Measurements from ENCODE around the gene CDC73. TPM values are rescaled to one million over a fixed set of nuclear protein-coding genes. Genes with fewer than 3 reads are reported as not detected.
"Not testable (repeated sequence)": the region's sequence is repeated elsewhere in the genome, so short reads cannot be mapped to it uniquely, and the experiment has no call there.

Gene CDC73
- total RNA-seq, 2 experiments from 2014 or later = 12.9 to 50.0 TPM

- Histone ChIP-seq H3K9me3 (ENCODE audit: low read length) (no peaks in the 10 kb centered on the region), H3K79me2 (ENCODE audit: insufficient read depth, low read depth, low read length) (peaks cover 33% of the 10 kb centered on the region; the same call in 1 of the 2 replicates), H2AFZ (ENCODE audit: low read length) (no peak within 1 kb of the TSS), H3K36me3 (ENCODE audit: insufficient read depth, low read length) (peaks cover 3% of the 10 kb centered on the region), H3K4me3 (ENCODE audit: low read depth, low read length, poor library complexity, severe bottlenecking) (no peak within 1 kb of the TSS), H4K20me1 (ENCODE audit: insufficient read depth, low read length) (peaks cover 7% of the 10 kb centered on the region; the same call in 1 of the 2 replicates), H3K27ac (ENCODE audit: low read depth, low read length, poor library complexity, severe bottlenecking) (no peak within 1 kb of the TSS), H3K9me2 (ENCODE audit: insufficient read depth, low read length) (no peaks in the 10 kb centered on the region), H3K4me1 (ENCODE audit: insufficient read depth, low read length, poor library complexity, severe bottlenecking) (no peaks in the 10 kb centered on the region), H3K4me2 (ENCODE audit: low read length) (peak within 1 kb of the TSS; percentile 29; the same call in 1 of the 2 replicates)
- BruUV-seq (replicated peaks) = no TSS peak
- DNase-seq (ENCODE audit: low spot score) = no peak
- POLR2A ChIA-PET = interaction anchor here (0.6 to 0.8 kb wide), 7 partner anchors 9 to 58 kb away, joined by 3 to 5 read pairs (median 3); no protein-coding TSS in a partner anchor
- CTCF ChIA-PET (ENCODE audit: unreplicated experiment) = no interaction called here
- no peak for TF ChIP-seq EZH2phosphoT487 (IDR thresholded peaks at IDR 0.05; ENCODE audit: borderline replicate concordance, low read depth, low read length)
- TF ChIP-seq, protein P1, sequence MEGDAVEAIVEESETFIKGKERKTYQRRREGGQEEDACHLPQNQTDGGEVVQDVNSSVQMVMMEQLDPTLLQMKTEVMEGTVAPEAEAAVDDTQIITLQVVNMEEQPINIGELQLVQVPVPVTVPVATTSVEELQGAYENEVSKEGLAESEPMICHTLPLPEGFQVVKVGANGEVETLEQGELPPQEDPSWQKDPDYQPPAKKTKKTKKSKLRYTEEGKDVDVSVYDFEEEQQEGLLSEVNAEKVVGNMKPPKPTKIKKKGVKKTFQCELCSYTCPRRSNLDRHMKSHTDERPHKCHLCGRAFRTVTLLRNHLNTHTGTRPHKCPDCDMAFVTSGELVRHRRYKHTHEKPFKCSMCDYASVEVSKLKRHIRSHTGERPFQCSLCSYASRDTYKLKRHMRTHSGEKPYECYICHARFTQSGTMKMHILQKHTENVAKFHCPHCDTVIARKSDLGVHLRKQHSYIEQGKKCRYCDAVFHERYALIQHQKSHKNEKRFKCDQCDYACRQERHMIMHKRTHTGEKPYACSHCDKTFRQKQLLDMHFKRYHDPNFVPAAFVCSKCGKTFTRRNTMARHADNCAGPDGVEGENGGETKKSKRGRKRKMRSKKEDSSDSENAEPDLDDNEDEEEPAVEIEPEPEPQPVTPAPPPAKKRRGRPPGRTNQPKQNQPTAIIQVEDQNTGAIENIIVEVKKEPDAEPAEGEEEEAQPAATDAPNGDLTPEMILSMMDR (conservative IDR thresholded peaks at IDR 0.05; ENCODE audit: low read length) = no peak
- intact Hi-C loops (cut with micrococcal nuclease; ENCODE audit: unreplicated experiment) = no loop called here
These were observed 64.3 kb downstream of the CDC73 start, which contains the start of gene B3GALT2 for GRCh38 chr1:193185901-193186731. Gene B3GALT2, minus strand, starts transcription at chr1:193186613. Its CDS starts 5,051 bp downstream, at chr1:193181562.

DNA sequence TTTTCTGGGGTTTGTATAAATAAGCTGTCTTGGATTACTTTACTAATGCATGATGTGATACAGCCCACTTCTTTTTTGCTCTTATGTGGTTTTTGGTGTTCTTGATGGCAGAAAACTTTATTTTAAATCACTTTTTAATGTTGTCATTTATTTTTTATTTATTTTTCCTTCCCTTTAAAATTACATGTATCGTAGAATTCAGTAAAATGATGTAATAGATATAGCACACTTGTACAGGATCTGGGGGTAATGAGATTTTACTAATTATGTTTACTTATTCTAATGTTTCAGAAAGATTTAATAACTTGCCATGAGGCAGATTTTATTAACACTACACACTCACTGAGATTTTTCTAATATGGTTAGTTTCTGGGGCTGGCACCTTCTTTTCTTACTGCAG is 65.3 kb downstream of the CDC73 start:
- H3K4me1 ChIP-seq (ENCODE audit: insufficient read depth, low read length, poor library complexity, severe bottlenecking) = no peaks in the 10 kb centered on the region
- peaks cover 7% of the 10 kb centered on the region; the same call in 1 of the 2 replicates for H4K20me1 ChIP-seq (ENCODE audit: insufficient read depth, low read length)
- peaks cover 33% of the 10 kb centered on the region; the same call in 1 of the 2 replicates for H3K79me2 ChIP-seq (ENCODE audit: insufficient read depth, low read depth, low read length)

GRCh38 chr1:193188915-193189314 is 67.1 kb downstream of the CDC73 start:
- CTCF ChIA-PET (ENCODE audit: unreplicated experiment); intact Hi-C loops (cut with micrococcal nuclease; ENCODE audit: unreplicated experiment); H3K27ac ChIP-seq (ENCODE audit: low read depth, low read length, poor library complexity, severe bottlenecking); DNase-seq (ENCODE audit: low spot score); BruUV-seq (replicated peaks); H3K4me1 ChIP-seq (ENCODE audit: insufficient read depth, low read length, poor library complexity, severe bottlenecking); H3K9me2 ChIP-seq (ENCODE audit: insufficient read depth, low read length); H2AFZ ChIP-seq (ENCODE audit: low read length); H3K4me2 ChIP-seq (ENCODE audit: low read length); H3K4me3 ChIP-seq (ENCODE audit: low read depth, low read length, poor library complexity, severe bottlenecking); H4K20me1 ChIP-seq (ENCODE audit: insufficient read depth, low read length): not testable (repeated sequence)
- Histone ChIP-seq H3K36me3 (ENCODE audit: insufficient read depth, low read length) (peaks cover 27% of the 10 kb centered on the region), H3K9me3 (ENCODE audit: low read length) (peaks cover 14% of the 10 kb centered on the region), H3K79me2 (ENCODE audit: insufficient read depth, low read depth, low read length) (peaks cover 25% of the 10 kb centered on the region; the same call in 1 of the 2 replicates)
- POLR2A ChIA-PET = interaction anchor here (0.6 to 1.5 kb wide), 3 partner anchors 8 to 393 kb away, joined by 4 to 6 read pairs (median 5); no protein-coding TSS in a partner anchor

More for the DNA sequence above, 65.3 kb downstream of the CDC73 start:
- peaks cover 9% of the 10 kb centered on the region for H3K36me3 ChIP-seq (ENCODE audit: insufficient read depth, low read length)
- intact Hi-C loops (cut with micrococcal nuclease; ENCODE audit: unreplicated experiment) = no loop called here
- ChIA-PET CTCF (ENCODE audit: unreplicated experiment) (no interaction called here), POLR2A (interaction anchor here (0.6 to 0.8 kb wide), 4 partner anchors 32 to 489 kb away, joined by 3 read pairs; no protein-coding TSS in a partner anchor)
- H2AFZ ChIP-seq (ENCODE audit: low read length) = no peak overlapping the region
- DNase-seq (ENCODE audit: low spot score) = no peak
- no peak overlapping the region for H3K4me2 ChIP-seq (ENCODE audit: low read length)
- TF ChIP-seq EZH2phosphoT487 (IDR thresholded peaks at IDR 0.05; ENCODE audit: borderline replicate concordance, low read depth, low read length) = no peak
- TF ChIP-seq, protein P1 (conservative IDR thresholded peaks at IDR 0.05; ENCODE audit: low read length) = no peak
- BruUV-seq (replicated peaks) = no TSS peak
- H3K9me3 ChIP-seq (ENCODE audit: low read length) = peaks cover 2% of the 10 kb centered on the region
- H3K9me2 ChIP-seq (ENCODE audit: insufficient read depth, low read length) = no peaks in the 10 kb centered on the region
- H3K4me3 ChIP-seq (ENCODE audit: low read depth, low read length, poor library complexity, severe bottlenecking) = no peak overlapping the region
- no peak overlapping the region for H3K27ac ChIP-seq (ENCODE audit: low read depth, low read length, poor library complexity, severe bottlenecking)
